GM13977 (cell line): ENCODE results near the gene AKNAD1.

Source experiments
- DNase-seq: peaks from one replicate; pipeline ENCODE4 v3.0.0; 2012; ENCODE audit warnings: low spot score
- in situ Hi-C: fragments of 300-500 bp; cut with MboI; formaldehyde crosslinking; loops from one replicate; pipeline ENCODE4 v1.12.0; 2022; ENCODE audit warnings: low sequenced_read_pairs, low pct_unique_long_range_greater_than_20kb, mixed read lengths, inconsistent platforms; ENCODE audit not compliant: unreplicated experiment
- TF ChIP-seq, protein P1 (sequence below): IDR thresholded peaks from 2 replicates; pipeline ENCODE4 v1.5.1; 2012; ENCODE audit warnings: mild to moderate bottlenecking, control low read depth; ENCODE audit not compliant: insufficient read depth; ENCODE audit errors: extremely low read depth, missing control alignments

Gene AKNAD1

DNA sequence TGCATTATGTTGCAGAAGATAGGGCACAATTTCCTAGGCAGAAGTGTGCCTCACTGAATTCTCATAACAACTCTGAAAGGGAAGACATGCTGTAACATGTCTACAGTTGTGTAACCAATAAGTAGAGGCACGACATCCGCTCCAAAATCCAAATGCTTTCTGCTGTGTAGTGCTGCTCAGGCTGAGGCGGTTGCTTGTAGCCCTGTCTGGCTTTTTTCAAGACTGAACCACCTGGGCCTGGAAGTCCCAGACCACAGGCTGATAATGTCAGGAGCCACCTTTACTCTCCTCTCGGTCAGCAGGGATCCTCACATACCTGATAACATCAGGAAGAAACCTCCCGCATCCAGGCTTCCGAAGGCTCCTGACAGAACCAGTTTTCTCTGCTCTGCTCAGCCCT, 10.9 kb downstream of the AKNAD1 start:
- TF ChIP-seq, protein P1, sequence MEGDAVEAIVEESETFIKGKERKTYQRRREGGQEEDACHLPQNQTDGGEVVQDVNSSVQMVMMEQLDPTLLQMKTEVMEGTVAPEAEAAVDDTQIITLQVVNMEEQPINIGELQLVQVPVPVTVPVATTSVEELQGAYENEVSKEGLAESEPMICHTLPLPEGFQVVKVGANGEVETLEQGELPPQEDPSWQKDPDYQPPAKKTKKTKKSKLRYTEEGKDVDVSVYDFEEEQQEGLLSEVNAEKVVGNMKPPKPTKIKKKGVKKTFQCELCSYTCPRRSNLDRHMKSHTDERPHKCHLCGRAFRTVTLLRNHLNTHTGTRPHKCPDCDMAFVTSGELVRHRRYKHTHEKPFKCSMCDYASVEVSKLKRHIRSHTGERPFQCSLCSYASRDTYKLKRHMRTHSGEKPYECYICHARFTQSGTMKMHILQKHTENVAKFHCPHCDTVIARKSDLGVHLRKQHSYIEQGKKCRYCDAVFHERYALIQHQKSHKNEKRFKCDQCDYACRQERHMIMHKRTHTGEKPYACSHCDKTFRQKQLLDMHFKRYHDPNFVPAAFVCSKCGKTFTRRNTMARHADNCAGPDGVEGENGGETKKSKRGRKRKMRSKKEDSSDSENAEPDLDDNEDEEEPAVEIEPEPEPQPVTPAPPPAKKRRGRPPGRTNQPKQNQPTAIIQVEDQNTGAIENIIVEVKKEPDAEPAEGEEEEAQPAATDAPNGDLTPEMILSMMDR = no peak
- in situ Hi-C loops = no loop called here
- DNase-seq = no peak

- in situ Hi-C loops = no loop called here
- DNase-seq = no peak
- TF ChIP-seq, protein P1 = no peak
Observed at GRCh38 chr1:108845446-108845845, 11.4 kb downstream of the AKNAD1 start.

GRCh38 chr1:108843390-108844137, 13.3 kb downstream of the AKNAD1 start:
- TF ChIP-seq, protein P1 = no peak
- DNase-seq = no peak
- in situ Hi-C loops = no loop called here

DNA sequence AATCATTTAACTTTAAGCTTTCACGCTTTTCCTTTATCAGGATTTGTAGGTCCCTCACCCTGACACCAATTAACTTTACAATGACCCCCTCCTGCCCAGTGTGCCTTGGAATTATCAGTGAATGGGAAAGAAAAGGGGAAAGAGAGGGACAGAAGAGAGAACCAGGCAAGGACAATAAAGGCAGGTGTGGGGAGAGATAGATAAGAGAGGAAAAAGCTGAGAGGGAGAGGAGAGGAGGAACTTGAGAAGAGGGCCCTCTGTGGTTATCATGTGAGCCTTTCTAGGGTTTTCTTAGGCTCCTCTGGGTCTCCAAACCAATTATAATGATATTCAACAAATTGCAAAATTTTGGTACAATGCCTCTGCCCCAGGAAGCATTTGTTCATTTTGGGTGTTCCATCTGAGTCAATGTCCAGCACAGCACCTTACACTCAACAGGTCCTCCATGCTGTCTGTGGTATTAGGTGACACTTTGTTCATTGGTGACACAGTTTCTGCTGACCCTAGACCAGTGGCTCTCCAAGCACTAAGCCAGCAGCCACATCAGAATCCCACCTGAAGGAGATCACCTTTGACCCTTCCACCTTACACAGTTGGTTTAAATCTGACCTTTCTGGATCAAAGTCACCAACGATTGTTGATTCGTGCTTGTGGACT, 14.2 kb downstream of the AKNAD1 start:
- TF ChIP-seq, protein P1 = no peak
- no peak for DNase-seq
- in situ Hi-C loops = no loop called here

- TF ChIP-seq, protein P1 = no peak
- no peak for DNase-seq
- in situ Hi-C loops = no loop called here
Observed at GRCh38 chr1:108841703-108842102, 15.2 kb downstream of the AKNAD1 start.

GRCh38 chr1:108832929-108833328, 24.0 kb downstream of the AKNAD1 start:
- no peak for DNase-seq
- TF ChIP-seq, protein P1 = no peak
- in situ Hi-C loops = no loop called here
